Esophagus squamous epithelium (tissue), 4 donors: Measurements from ENCODE around the gene EPS8L1.
"Not testable (repeated sequence)": the region's sequence is repeated elsewhere in the genome, so short reads cannot be mapped to it uniquely, and the experiment has no call there.

Source experiments
- CTCF ChIP-seq, 6 experiments: fragments of 450-650 bp in 4 of 6; fragments of 200-600 bp in 2 of 6; sonication (generic) in 2 of 6; IDR thresholded peaks; one replicate each; pipeline ENCODE4 v1.5.1; 2016 to 2019; ENCODE audit warnings: antibody characterized with exemption in 6 of 6, mild to moderate bottlenecking in 4 of 6, moderate library complexity in 4 of 6
- POLR2A ChIP-seq, 4 donors: fragments of 450-650 bp; IDR thresholded peaks; one replicate each; pipeline ENCODE4 v1.6.1; 2017; ENCODE audit warnings: antibody characterized with exemption in 4 of 4, mild to moderate bottlenecking in 4 of 4, moderate library complexity in 3 of 4

- TF ChIP-seq CTCF, POLR2A (IDR thresholded peaks at IDR 0.05): not testable (repeated sequence)
These were observed 48.6 kb upstream of the EPS8L1 start for GRCh38 chr19:55027140-55027471.
